ENCODE results near the gene SPPL3.
A peak's percentile ranks its signal among the peaks of the same experiment; 100 is the strongest.
"Not testable (repeated sequence)": the region's sequence is repeated elsewhere in the genome, so short reads cannot be mapped to it uniquely, and the experiment has no call there.

The SPPL3 gene

GRCh38 chr12:120854804-120855203, 49.4 kb downstream of the SPPL3 start:
- DNase-seq = no peak
- in situ Hi-C loops (cut with MboI; ENCODE audit: low pct_unique_long_range_greater_than_20kb, low sequenced_read_pairs) = no loop called here

DNA sequence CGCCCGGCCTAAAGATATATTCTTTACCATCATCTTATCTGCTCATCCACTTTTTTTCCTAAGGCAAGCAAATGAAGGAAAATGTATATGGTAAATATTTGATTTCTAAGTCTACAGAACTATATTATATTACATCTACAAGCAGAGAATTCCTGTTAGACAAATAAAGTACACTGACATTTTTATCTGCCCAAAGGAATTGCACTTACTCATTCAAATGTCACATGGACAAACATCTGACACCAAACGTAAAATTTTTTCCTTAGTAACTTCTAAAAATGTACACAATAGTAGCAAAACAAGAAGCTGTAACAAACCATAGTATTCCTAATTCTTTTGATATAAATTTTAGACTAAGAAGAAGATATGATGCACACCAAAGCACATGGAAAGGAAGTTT, 51.0 kb downstream of the SPPL3 start:
- no peak for DNase-seq
- in situ Hi-C loops (cut with MboI; ENCODE audit: low pct_unique_long_range_greater_than_20kb, low sequenced_read_pairs) = no loop called here

GRCh38 chr12:120851944-120852343, 52.2 kb downstream of the SPPL3 start:
- in situ Hi-C loops (cut with MboI; ENCODE audit: low pct_unique_long_range_greater_than_20kb, low sequenced_read_pairs) = no loop called here

DNA sequence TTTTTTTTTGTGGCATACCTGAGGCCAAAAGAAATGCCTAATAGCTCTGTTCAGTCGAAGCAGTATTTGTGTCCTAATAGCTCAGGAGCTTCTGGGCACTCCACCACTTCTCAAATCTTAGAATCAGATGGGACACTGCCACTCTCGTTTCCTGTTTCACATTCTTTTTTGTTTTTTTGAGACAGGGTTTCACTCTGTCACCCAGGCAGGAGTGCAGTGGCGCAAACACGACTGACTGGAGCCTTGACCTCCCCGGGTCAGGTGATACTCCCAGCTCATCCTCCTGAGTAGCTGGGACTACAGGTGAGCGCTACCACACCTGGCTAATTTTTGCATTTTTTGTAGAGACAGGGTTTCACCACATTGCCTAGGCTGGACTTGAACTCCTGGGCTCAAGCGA, 52.7 kb downstream of the SPPL3 start:
- no peak for DNase-seq
- in situ Hi-C loops (cut with MboI; ENCODE audit: low pct_unique_long_range_greater_than_20kb, low sequenced_read_pairs) = no loop called here

More at GRCh38 chr12:120851944-120852343, 52.2 kb downstream of the SPPL3 start:
- no peak for DNase-seq

GRCh38 chr12:120849765-120850164, 54.4 kb downstream of the SPPL3 start:
- DNase-seq = no peak
- in situ Hi-C loops (cut with MboI; ENCODE audit: low pct_unique_long_range_greater_than_20kb, low sequenced_read_pairs) = no loop called here

DNA sequence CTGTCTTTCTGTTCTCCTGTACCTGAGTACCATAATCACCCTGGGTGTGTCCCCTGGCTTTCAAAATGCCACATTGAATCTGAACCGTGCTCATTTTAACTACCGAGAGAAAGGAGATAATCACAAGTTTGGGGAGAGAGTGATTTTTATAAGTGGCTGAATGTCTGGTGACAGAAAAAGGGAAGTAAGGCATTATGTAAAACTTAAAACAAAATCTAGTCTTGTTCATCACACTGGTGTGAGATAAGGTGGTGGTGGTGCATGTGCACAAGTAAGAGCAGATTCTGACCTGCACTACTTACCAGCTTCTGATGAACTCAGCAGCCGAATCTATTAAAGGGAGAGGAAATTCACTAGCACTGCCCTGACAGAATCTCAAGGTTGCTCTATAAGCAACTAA, 56.3 kb downstream of the SPPL3 start:
- DNase-seq = peak; percentile 71
- in situ Hi-C loops (cut with MboI; ENCODE audit: low pct_unique_long_range_greater_than_20kb, low sequenced_read_pairs) = no loop called here

- no peak for DNase-seq
- in situ Hi-C loops (cut with MboI; ENCODE audit: low pct_unique_long_range_greater_than_20kb, low sequenced_read_pairs) = no loop called here
Observed at GRCh38 chr12:120847392-120847791, 56.8 kb downstream of the SPPL3 start.

GRCh38 chr12:120846721-120847120, 57.4 kb downstream of the SPPL3 start:
- in situ Hi-C loops (cut with MboI; ENCODE audit: low pct_unique_long_range_greater_than_20kb, low sequenced_read_pairs) = no loop called here
- no peak for DNase-seq

DNA sequence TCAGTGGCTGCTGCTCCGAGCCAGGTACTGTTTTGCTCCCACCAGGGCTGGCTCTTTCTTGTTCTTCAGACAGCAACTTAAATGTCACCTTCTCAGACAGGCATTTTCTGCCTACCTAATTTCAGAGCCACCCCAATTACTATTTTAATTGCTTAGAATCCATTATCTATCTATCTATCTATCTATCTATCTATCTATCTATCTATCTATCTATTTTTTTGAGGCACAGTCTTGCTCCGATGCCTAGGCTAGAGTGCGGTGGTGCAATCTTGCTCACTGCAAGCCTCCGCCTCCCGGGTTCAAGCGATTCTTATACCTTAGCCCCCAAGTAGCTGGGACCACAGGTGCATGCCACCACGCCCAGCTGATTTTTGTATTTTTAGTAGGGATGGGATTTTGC, 58.5 kb downstream of the SPPL3 start:
- no peak for DNase-seq
- in situ Hi-C loops (cut with MboI; ENCODE audit: low pct_unique_long_range_greater_than_20kb, low sequenced_read_pairs) = no loop called here

- in situ Hi-C loops (cut with MboI; ENCODE audit: low pct_unique_long_range_greater_than_20kb, low sequenced_read_pairs) = no loop called here
- no peak for DNase-seq
Observed at GRCh38 chr12:120844768-120845449, 59.2 kb downstream of the SPPL3 start.

- in situ Hi-C loops (cut with MboI; ENCODE audit: low pct_unique_long_range_greater_than_20kb, low sequenced_read_pairs) = no loop called here
- no peak for DNase-seq
Observed at GRCh38 chr12:120844297-120844696, 59.9 kb downstream of the SPPL3 start.

GRCh38 chr12:120843472-120843871, 60.7 kb downstream of the SPPL3 start:
- in situ Hi-C loops (cut with MboI; ENCODE audit: low pct_unique_long_range_greater_than_20kb, low sequenced_read_pairs) = no loop called here
- no peak for DNase-seq

GRCh38 chr12:120842595-120842994, 61.6 kb downstream of the SPPL3 start:
- in situ Hi-C loops (cut with MboI; ENCODE audit: low pct_unique_long_range_greater_than_20kb, low sequenced_read_pairs) = no loop called here
- no peak for DNase-seq

- no peak for DNase-seq
- in situ Hi-C loops (cut with MboI; ENCODE audit: low pct_unique_long_range_greater_than_20kb, low sequenced_read_pairs) = no loop called here
Observed at GRCh38 chr12:120841525-120841924, 62.6 kb downstream of the SPPL3 start.

DNA sequence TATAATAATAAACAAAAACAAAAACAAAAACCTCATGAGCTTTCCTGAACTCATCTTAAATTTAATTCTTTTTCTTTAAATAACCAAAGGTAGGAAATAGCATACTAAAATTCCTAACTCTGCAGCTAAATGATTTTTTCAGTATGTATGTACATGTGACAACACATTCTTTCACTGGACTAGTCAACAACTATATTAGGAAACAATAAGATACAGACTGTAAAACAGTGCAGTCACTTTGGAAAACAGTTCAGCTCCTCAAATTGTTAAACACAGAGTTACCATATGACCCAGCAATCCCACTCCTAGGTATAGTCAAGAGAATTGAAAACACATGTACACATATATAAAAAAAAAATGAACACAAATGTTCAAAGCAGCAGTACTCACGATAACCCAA, 64.7 kb downstream of the SPPL3 start:
- in situ Hi-C loops (cut with MboI; ENCODE audit: low pct_unique_long_range_greater_than_20kb, low sequenced_read_pairs) = no loop called here
- no peak for DNase-seq

GRCh38 chr12:120838629-120839383, 65.4 kb downstream of the SPPL3 start:
- in situ Hi-C loops (cut with MboI; ENCODE audit: low pct_unique_long_range_greater_than_20kb, low sequenced_read_pairs); DNase-seq: not testable (repeated sequence)

DNA sequence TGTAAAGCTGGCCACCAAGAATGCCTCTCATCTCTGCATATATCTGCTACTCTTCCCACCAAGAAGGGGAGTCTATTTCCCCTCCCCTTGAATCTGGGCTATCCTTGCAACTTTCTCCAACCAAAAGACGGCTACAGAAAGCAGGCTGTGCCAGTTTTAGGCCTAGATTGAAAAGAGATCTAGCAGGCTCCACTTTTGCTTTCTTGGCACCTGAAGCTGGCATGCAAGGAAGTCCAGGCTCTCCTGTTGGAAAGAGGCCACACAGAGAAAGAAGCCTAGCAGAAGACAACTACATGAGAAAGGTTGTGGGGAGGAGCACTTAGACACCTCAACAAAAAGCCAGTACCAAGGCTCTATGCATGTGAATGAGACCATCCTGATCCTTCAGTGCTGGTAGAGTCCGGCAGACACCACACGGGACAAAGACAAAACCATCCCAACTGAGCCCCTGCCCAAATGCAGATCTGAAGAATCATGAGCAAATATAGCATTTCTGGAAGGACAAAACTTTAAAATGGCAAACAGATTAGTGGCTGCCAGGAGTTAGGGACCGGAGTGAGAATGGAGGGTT, 68.0 kb downstream of the SPPL3 start:
- in situ Hi-C loops (cut with MboI; ENCODE audit: low pct_unique_long_range_greater_than_20kb, low sequenced_read_pairs) = no loop called here
- no peak for DNase-seq

DNA sequence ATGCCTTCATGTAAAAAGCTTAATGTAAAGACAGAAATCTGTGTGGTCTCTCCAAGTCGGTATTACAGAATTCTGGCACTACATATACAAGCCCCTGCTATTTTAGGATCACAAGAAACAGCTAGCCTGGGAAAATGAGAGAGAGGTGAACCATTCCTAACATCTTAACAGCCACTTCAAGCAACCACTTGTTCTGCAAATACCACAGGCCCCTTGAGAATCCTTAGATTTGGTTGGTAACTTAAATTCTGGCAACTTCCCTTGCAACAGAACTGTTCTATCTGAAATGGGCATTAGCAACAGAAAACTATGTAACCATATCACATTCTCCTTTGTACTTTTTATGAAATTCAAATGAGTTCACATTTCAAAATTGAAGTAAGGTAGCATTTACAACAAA, 68.5 kb downstream of the SPPL3 start:
- no peak for DNase-seq
- in situ Hi-C loops (cut with MboI; ENCODE audit: low pct_unique_long_range_greater_than_20kb, low sequenced_read_pairs) = no loop called here

- in situ Hi-C loops (cut with MboI; ENCODE audit: low pct_unique_long_range_greater_than_20kb, low sequenced_read_pairs) = no loop called here
- DNase-seq = no peak
Observed at GRCh38 chr12:120835304-120835612, 68.9 kb downstream of the SPPL3 start.

GRCh38 chr12:120834489-120835303, 69.5 kb downstream of the SPPL3 start:
- DNase-seq = no peak
- in situ Hi-C loops (cut with MboI; ENCODE audit: low pct_unique_long_range_greater_than_20kb, low sequenced_read_pairs) = no loop called here
